ENCODE data around the gene DNAJC5. TPM values are rescaled to one million over a fixed set of nuclear protein-coding genes. Genes with fewer than 3 reads are reported as not detected.

Gene DNAJC5
- total RNA-seq, 1 donor from 2014 or later: 49.8 TPM

- peaks cover 84% of the 10 kb centered on the region for H3K36me3 ChIP-seq
- no peak for ATAC-seq
- no peak for DNase-seq
These were observed 8.0 kb upstream of the DNAJC5 start for GRCh38 chr20:63886921-63887320.

GRCh38 chr20:63889241-63890200 lies 5.4 kb upstream of the DNAJC5 start:
- Histone ChIP-seq H3K9me3 (no peaks in the 10 kb centered on the region), H3K4me3 (no peak overlapping the region), H3K36me3 (peaks cover 66% of the 10 kb centered on the region), H3K27me3 (no peaks in the 10 kb centered on the region), H3K27ac (no peak overlapping the region), H3K4me1 (peaks cover 5% of the 10 kb centered on the region)
- DNase-seq (no peak), ATAC-seq (peak; percentile 7)
- TF ChIP-seq, protein P1, sequence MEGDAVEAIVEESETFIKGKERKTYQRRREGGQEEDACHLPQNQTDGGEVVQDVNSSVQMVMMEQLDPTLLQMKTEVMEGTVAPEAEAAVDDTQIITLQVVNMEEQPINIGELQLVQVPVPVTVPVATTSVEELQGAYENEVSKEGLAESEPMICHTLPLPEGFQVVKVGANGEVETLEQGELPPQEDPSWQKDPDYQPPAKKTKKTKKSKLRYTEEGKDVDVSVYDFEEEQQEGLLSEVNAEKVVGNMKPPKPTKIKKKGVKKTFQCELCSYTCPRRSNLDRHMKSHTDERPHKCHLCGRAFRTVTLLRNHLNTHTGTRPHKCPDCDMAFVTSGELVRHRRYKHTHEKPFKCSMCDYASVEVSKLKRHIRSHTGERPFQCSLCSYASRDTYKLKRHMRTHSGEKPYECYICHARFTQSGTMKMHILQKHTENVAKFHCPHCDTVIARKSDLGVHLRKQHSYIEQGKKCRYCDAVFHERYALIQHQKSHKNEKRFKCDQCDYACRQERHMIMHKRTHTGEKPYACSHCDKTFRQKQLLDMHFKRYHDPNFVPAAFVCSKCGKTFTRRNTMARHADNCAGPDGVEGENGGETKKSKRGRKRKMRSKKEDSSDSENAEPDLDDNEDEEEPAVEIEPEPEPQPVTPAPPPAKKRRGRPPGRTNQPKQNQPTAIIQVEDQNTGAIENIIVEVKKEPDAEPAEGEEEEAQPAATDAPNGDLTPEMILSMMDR (IDR thresholded peaks at IDR 0.05): no peak
- intact Hi-C loops (cut with DNase I): no loop called here

More at GRCh38 chr20:63886921-63887320, 8.0 kb upstream of the DNAJC5 start:
- intact Hi-C loops (cut with DNase I): no loop called here
- H3K27ac ChIP-seq: no peak overlapping the region
- TF ChIP-seq, protein P1 (IDR thresholded peaks at IDR 0.05): no peak
- no peaks in the 10 kb centered on the region for H3K9me3 ChIP-seq
- H3K4me3 ChIP-seq: no peak overlapping the region
- H3K4me1 ChIP-seq: no peaks in the 10 kb centered on the region
- no peaks in the 10 kb centered on the region for H3K27me3 ChIP-seq

- intact Hi-C loops (cut with DNase I): no loop called here
- Histone ChIP-seq H3K27me3 (no peaks in the 10 kb centered on the region), H3K4me1 (peaks cover 5% of the 10 kb centered on the region), H3K4me3 (no peak overlapping the region), H3K9me3 (no peaks in the 10 kb centered on the region), H3K36me3 (peaks cover 59% of the 10 kb centered on the region), H3K27ac (no peak overlapping the region)
- TF ChIP-seq, protein P1 (IDR thresholded peaks at IDR 0.05): no peak
- ATAC-seq (no peak), DNase-seq (no peak)
These were observed 4.7 kb upstream of the DNAJC5 start for GRCh38 chr20:63890201-63890576.

- DNase-seq (no peak), ATAC-seq (no peak)
- no peaks in the 10 kb centered on the region for H3K9me3 ChIP-seq
- no peak overlapping the region for H3K27ac ChIP-seq
- H3K4me1 ChIP-seq: peaks cover 5% of the 10 kb centered on the region
- TF ChIP-seq, protein P1 (IDR thresholded peaks at IDR 0.05): no peak
- no peak overlapping the region for H3K4me3 ChIP-seq
- intact Hi-C loops (cut with DNase I): no loop called here
- peaks cover 55% of the 10 kb centered on the region for H3K36me3 ChIP-seq
- no peaks in the 10 kb centered on the region for H3K27me3 ChIP-seq
These were observed 4.3 kb upstream of the DNAJC5 start for GRCh38 chr20:63890616-63891015.

GRCh38 chr20:63891061-63892002 lies 3.6 kb upstream of the DNAJC5 start:
- TF ChIP-seq, protein P1 (IDR thresholded peaks at IDR 0.05): no peak
- H3K27ac ChIP-seq: no peak overlapping the region

More at GRCh38 chr20:63891061-63892002, 3.6 kb upstream of the DNAJC5 start:
- H3K4me1 ChIP-seq: peaks cover 7% of the 10 kb centered on the region
- no peaks in the 10 kb centered on the region for H3K27me3 ChIP-seq
- ATAC-seq (no peak), DNase-seq (no peak)
- H3K36me3 ChIP-seq: peaks cover 48% of the 10 kb centered on the region
- intact Hi-C loops (cut with DNase I): no loop called here
- H3K9me3 ChIP-seq: no peaks in the 10 kb centered on the region
- no peak overlapping the region for H3K4me3 ChIP-seq

All from upper lobe of right lung (tissue), 1 donor.